Activated CD4-positive, alpha-beta T cell treated with anti-CD3 and anti-CD28 coated beads, Interleukin-2, Interleukin-4, amounts not matched to agents 100 ng/mL and 50 ng/mL, durations not matched to agents 16 hours and 8 hours (primary cell): ENCODE results near the gene HEATR5B.
"Not testable (repeated sequence)": the region's sequence is repeated elsewhere in the genome, so short reads cannot be mapped to it uniquely, and the experiment has no call there.

Experiments used
- DNase-seq: peaks from one replicate; pipeline ENCODE4 v3.0.0-alpha.2; 2020; ENCODE audit warnings: low spot score

Gene HEATR5B

DNA sequence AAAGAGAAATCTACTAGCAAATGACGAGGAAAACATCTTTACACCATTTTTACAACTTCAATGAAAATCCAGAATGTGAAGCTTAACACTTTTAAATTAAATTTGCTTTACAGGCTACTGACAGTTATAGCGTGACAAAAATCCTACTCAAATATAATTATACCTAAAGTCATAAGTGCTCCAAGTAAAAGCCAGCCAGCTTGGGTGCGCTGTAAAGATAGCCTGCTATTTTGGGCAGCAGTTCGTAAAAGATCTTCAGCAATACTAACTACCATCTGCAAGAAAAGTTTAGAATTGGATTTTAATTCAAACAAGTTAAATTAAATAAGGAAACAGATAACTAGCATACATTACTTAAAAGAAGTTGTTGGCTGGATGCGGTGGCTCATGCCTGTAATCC, 22.4 kb downstream of the HEATR5B start:
- no peak for DNase-seq

DNA sequence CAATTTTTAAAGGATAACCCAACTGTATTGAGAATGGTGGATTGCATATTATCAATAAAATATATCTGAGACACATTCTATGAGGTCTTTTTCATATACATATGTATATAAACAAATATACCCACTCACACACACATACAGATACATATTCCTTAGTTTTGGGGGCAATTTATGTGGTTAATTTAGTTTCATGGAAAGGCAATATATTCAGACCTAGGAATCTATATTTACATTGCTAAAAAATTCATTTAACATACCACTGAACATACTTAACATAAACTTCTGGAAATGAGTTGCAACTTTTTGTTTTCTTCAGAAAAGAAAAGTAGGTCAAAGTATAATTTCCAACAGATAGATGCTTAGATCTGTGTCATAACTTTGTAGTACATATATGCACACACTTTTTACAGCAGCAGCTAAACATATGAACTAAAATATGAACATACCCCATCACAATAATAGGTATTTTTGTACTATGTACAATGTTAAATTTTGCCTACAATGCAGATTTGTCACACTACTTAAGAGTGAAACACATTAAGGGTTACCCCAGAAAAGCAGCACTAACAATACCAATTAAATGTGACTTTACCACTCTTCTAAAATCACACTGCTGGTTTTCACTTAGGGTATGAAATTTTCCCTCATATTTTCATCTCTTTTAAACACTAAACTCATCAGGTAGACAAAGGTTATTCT, 23.0 kb downstream of the HEATR5B start:
- DNase-seq: no peak

DNA sequence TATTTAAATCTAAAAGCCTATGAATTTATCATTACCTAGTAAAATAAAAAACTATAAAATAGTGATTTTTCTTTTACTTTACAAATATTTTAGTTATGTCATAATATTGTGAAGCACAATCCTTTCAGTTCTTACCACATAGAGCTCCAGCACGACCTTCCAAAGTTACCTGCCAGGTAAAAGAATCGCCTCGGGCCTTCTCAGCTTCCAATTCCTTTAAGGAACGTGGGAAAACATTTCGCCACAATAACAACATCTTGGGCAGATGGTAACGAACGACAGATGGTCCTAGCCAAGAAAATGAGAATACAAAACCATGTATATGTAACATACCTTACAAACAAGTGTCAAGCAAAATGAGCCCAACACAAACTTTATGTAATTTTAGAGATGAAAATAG, 23.7 kb downstream of the HEATR5B start:
- no peak for DNase-seq

DNA sequence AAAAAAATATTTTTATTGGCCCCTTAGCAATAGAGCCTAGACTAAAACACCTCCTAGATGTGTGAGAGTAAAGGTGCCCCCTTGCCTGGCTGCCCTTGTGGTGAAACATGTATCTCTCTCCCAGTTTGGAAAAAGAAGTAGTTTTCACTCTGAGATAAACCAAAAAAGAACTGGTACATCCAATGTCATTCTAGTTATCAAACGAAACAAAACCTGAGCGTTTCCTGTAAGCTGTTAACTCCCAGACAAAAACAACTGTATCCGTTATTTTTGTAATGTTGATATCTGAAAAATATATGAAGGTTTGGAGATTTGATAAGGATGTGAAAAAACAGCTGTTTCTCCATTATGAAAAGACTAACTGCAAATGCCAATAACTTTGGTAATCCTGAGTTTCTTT, 24.3 kb downstream of the HEATR5B start:
- no peak for DNase-seq

DNA sequence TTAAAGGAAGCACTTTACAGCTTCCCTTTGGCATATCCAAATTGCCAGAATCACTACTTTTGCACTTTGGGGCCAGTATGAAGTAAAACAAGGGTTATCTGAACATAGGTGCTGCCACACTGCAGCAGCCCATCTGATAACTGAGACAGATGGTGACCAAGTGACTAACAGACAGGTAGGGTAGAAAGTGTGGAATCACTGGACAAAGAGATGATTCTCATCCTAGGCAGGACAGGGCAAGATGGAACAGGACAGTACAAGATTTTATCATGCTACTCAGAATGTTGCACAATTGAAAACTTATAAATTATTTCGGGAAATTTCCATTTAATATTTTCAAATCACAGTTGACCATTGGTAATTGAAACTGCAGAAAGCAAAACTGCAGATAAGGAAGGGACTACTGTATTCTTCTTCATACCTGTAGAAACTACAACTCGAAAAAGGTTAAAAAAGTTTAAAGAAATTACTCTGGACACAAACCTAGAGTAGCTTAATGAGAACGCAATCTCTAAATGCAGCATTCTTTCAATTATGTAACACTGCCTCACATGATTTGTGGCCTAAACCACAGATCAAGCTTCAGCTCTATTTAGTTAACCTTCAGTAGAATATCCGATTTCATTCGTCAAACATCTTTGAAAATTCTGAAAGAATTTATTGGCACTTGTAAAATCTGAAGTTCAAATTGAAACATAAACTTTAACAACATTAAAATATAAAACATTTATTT, 31.4 kb downstream of the HEATR5B start:
- DNase-seq: no peak

DNA sequence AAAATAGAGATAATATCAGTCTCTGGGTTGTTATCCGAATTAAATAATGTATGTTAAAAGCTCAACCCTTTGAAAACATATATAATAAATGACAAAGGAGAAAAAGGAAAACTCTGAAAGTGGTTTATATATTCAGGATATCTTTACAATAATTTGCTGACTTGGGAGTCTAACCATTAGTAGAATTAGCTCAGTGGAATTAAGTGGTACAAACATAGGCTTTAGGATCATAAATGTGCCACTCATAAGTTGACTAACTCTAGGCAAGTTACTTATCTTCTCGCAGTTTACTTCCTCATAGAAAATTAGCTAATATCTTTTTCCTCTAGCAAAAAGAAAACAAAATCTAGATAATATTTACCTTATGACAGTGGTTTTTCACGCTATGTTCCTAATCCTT, 44.6 kb downstream of the HEATR5B start:
- no peak for DNase-seq

DNA sequence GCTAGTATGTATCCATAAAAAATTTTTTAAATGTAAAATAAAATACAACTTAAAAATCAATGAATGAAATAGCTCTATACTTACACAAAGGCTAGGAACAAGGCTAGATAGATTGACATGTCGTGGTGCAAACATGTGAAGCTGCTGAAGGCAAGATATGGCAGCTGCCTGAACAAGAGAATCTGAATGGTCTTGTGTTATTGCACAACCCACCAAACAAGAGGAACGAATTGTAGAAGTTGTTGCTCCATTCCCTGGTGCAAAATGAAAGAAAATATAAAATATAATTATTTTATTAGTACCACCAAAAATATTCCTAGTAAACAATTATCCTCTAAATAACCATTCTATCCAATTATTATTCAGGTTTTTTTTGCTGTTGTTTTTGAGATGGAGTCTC, 46.4 kb downstream of the HEATR5B start:
- DNase-seq: no peak

DNA sequence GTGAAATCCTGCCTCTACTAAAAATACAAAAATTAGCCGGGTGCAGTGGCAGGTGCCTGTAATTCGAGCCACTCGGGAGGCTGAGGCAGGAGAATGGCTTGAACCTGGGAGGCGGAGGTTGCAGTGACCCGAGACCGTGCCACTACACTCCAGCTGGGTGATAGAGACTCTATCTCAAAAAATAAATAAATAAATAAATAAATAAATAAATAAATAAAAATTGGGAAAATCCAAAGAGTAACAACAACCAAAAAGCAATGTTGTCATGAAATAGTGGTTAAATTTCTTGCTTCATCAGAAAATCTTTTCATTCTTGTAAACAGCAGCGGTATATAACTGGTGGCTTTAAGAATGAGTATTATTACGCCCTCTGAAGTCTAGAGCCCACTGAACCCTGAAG, 54.4 kb downstream of the HEATR5B start:
- DNase-seq: no peak

DNA sequence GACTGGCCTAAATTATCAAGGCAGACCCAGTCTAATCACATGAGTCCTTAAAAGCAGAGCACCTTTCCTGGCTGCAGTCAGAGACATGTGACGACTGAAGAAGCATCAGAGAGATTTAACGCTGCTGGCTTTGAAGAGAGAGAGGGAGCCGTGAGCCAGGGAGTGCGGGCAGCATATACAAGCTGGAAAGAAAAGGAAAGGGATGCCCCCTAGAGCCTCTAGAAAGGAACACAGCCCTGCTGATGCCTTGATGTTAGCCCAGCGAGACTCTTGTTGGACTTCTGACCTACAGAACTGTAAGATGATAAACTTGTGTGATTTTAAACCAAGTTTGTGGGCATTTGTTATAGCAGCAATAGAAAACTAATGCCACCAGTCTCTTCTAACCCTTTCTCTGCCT, 58.1 kb downstream of the HEATR5B start:
- no peak for DNase-seq

DNA sequence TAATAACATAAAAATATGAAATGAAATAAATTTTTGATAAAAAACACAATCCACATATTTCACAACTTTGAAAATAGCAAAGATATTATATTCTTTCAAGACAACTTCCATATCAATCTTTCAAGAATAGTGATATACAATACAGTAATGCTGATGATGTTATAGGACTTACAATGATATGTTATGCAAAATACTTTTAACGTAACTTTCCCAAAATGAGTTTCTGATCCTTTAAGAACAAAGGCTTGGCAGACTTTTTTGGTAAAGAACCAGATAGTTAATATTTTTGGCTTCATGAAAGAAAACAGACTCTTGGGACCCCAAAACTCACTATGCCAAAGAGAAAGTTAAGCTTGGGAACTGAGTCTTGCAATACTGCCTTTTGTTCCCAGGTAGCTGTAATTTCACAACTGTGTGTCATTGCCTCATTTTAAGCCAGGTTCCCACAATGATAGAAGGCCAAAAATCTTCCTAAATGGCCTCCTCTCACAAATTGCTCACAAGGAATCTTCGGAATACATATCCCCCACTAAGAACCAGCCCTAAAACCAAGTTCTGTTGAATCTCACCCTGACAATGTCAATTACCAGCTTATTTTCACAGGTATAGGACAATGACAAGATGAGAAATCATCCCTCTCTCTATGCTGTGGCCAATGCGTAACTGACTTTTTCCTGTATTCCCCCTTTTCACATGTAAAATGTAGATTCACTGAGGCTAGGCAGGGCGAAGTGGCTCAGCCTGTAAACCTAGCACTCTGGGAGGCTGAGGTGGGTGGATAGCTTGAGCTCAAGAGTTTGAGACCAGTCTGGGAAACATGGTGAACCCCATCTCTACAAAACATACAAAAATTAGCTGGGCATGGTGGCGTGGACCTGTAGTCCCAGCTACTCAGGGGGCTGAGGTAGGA, 63.0 kb downstream of the HEATR5B start:
- no peak for DNase-seq

DNA sequence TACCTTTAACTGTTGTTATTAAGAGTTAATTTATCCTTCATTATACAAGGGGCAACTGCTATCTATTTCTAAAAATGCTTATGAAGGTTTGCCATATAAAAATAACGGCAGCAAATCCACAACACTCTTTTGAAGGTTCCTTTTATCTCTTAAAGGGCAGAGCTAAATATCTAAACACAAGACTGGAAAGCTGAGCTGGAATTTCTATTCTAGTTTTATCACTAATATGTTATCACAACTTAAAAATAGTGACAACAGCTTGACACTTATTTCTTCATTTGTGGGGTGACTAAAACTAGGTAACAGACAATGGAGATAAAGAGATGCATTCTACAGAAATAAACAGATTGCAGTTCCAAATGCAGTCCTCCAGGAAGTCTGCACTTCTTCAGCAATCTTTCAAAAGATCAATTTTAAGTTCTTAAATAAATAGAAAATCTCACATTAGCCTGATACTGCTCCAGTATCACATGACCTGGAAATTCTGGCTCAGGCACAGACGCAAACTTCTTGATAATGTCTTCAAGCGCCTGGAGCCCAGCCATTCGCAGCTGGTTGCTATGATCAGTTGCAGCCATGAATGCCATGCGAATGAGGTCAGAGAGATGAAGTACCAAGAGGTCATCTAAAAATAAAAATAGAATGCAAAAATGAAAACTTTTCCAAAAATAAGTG, 63.8 kb downstream of the HEATR5B start:
- no peak for DNase-seq

DNA sequence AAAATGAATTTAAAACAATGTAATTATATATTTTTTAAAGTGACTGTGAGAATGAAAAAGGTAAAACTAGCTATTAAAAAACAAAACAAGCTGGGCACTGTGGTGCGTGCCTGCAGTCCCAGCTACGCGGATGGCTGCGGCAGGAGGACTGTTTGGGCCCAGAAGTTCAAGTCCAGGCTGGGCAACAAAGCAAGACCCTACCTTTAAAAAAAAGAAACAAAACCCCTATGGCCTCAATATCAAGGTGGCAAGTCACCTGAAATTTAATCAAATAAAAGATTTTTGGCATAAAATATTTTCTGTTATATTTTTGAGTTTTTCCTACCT, 70.9 kb downstream of the HEATR5B start:
- DNase-seq: no peak

DNA sequence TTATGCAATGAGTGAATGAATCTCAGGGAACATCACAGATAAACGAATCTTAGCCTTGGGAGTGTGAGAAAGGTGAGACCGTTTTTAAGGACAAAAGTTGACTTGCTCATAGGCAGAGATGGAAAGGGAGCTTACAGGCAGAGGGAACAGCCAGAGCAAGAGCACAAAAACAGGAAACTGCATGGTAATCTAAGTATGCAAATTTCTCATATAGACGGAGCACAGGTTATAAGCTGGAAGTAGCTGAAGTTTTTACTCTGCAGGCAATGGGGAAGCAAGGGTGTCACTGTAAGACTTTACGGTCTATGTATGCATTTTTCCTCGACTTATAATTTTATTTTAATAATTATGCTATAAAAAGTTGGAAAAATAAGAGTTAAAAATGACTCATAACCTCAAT, 73.0 kb downstream of the HEATR5B start:
- DNase-seq: no peak

DNA sequence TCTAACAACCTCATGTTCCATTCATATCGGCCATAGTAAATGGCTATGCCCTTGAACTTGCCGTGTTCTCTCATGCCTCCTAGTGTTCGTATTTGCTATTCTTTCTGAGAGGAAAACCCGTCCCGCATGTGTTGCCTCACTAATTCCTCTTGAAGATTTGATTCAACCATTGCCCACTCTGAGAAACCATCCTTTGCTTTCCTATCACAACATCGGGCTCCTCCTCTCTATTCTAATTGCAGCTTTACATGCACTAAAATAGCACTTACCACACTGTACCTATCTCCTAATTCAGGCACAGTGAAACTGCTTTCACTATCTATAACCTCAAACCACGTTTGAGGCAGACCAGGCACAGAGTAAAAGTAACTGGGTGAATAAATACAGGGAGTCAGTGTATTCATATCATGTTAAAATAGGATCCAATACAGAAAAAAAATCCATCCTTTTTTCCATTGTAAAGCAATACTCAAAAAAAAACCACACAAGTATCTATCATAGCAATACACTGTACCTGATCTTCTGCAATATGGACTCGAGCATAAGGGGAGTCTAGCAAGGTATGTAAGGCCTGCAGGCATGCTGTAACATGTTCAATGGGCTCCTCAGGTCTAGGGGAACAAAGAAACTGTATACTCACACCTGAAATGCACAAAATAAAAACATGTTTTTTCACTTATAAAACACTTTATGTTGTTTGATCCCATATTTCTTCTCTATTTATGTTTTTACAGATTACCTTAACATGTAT, 78.9 kb downstream of the HEATR5B start:
- peak; percentile 38 for DNase-seq

DNA sequence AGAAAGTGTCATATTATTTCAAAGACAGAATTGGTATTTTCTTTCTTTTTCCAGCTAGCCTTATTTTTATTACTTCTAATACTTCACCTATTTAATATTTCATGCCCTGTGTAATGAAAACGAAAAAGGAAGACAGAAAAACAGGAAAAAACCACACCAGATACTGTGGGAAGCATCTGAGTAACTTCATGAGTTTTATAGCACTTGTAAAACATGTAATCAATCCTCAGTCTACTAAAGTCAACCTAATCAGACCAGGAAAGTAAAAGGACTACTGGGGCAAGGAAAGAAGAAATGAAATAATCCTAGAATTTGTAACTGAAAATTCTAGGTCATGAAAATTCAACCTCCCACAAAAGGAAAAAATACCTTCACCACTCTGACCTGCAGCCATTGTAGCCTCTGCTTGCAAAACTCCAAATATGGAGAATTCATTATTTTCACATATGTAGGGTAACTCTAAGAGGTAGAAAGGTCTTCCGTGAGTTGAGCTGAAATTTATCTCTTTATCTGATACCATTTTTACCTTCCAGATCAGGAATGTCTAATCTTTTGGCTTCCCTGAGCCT, 83.1 kb downstream of the HEATR5B start:
- DNase-seq: no peak

DNA sequence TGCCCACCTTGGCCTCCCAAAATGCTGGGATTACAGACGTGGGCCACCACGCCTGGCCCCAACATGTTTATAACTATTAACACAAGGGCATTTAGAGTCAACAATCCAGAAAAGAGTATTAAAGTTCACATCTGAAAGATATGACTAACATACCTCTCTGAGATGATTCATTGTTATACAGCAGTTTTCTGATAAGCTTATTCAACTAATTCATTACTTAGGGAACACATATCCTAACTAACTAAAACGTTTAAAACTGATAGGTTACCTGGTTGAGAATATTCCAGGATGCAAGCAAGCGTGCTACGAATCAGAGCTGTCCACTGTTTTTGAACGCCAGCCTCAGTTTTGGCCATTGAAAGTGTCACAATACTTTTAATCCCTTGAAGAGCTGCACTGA, 83.9 kb downstream of the HEATR5B start:
- no peak for DNase-seq

DNA sequence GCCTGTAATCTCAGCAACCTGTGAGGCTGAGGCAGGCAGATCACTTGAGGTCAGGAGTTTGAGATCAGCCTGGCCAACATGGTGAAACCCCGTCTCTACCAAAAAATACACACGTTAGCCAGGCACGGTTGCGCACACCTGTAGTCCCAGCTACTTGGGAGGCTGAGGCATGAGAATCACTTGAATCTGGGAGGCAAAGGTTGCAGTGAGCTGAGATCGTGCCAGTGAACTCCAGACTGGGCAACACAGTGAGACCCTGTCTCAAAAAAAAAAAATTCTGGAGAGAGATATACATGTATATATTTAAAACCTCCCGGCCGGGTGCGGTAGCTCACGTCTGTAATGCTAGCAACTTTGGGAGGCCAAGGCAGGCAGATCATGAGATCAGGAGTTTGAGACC, 84.8 kb downstream of the HEATR5B start:
- not testable (repeated sequence) for DNase-seq

DNA sequence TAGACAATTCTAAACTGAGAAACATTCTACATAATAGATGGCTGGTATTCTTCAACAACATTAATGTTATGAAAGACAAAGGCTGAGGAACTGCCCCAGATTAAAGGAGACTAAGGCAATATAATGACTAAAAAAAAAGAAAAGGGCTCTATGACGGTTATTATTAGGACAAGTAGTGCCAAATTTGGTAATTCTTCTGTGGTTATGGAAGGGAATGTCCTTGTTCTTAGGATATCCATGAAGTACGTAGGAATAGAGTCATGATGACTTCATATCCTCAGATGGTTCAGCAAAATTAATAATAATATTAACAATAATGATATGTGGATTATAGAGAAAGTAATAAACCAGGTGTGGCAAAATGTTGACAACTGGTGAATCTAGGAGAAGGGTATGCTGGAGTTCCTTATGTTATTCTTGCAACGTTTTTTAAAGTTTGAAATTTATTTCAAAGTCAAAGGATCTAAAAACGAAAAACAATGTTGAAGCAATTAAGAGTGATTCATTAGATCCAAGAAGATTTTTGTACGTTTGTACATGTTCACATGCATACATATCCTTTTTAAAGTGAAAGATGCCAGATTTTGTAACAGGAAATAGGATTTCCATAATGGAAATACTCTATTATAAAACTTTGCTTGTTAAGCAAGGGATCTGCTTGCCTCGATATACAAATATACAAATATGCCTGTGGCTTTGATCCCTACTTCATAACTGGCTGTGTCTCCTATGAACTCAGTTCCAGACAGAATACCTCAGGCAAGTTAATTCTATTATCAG, 90.1 kb downstream of the HEATR5B start:
- no peak for DNase-seq

DNA sequence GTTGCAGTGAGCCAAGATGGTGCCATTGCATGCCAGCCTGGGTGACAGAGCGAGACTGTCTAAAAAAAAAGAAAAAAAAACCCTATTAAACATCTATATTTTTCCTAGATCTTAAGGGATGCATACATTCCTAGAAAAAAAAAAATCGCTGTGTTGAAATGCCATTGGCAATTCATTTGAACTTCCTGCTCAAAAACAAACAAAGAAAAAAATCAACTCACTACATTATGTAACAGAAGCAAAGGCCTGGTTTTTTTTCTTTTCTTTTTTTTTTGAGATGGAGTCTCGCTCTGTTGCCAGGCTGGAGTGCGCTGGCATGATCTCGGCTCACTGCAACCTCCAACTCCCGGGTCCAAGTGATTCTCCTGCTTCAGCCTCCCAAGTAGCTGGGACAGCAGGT, 96.2 kb downstream of the HEATR5B start:
- DNase-seq: no peak

DNA sequence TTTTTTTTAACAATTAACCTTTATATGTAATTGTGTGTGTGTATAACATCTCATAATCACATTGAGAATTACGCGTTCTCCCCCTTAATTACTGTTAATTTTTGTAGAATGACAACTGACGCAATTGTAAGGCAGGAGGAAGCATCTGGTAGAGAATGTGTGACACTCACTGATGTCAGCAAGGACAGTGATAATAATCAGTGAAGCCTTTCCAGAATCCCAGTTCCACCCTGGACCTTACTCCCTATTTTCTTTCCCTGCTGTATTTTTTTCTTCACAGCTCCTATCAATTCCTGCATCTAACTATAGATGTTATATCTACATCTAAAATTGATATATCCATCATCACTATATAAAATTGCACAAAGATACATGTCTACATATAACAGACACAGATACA, 101.7 kb downstream of the HEATR5B start:
- no peak for DNase-seq

DNA sequence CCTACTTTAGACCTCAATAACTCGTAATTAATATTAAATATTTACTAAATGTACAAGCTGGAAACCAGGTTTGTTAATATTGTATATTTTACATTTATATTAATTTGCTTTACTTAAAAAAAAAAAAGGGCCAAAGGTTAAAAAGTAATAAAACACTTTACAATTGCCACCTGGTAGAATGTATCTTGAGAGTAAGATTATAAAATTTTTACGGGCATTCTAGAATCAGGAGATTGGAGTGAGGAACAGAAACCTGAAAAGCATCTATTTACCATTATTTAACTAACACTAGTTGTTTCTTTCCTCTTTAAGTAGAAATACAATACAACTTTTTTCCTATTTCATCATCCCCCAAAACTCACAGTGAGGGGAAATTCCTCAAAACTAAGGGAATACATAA, 102.3 kb downstream of the HEATR5B start:
- DNase-seq: no peak
